HepG2 (cell line): Measurements from ENCODE around the gene RBM12. TPM values are rescaled to one million over a fixed set of nuclear protein-coding genes. Genes with fewer than 3 reads are reported as not detected.

Experiments
- BRCA1 ChIP-seq: sonication (generic); formaldehyde crosslinking; IDR thresholded peaks from 2 replicates; pipeline ENCODE4 v1.4.0; 2020; ENCODE audit warnings: missing genetic modification reagents
- KMT2A ChIP-seq: sonication (generic); formaldehyde crosslinking; IDR thresholded peaks from 2 replicates; pipeline ENCODE4 v1.4.0; 2020; ENCODE audit warnings: missing genetic modification reagents
- MEIS1 ChIP-seq: sonication (generic); formaldehyde crosslinking; IDR thresholded peaks from 2 replicates; pipeline ENCODE4 v1.9.0; 2021; ENCODE audit warnings: mild to moderate bottlenecking, missing genetic modification reagents, moderate library complexity, borderline replicate concordance
- NR0B2 ChIP-seq: sonication (generic); formaldehyde crosslinking; IDR thresholded peaks from 2 replicates; pipeline ENCODE4 v1.4.0; 2020; ENCODE audit warnings: mild to moderate bottlenecking, missing genetic modification reagents
- PLSCR1 ChIP-seq: sonication (generic); formaldehyde crosslinking; IDR thresholded peaks from 2 replicates; pipeline ENCODE4 v1.5.0; 2020; ENCODE audit warnings: missing genetic modification reagents, mild to moderate bottlenecking, borderline replicate concordance
- SOX13 ChIP-seq, 3 experiments: fragments of 450-650 bp in 1 of 3; sonication (generic) in 1 of 3; formaldehyde crosslinking in 1 of 3; IDR thresholded peaks in 2 of 3; conservative IDR thresholded peaks in 1 of 3; 2 replicates each; pipeline versions ENCODE4 v1.5.0 to v1.6.1; 2016 to 2020; ENCODE audit warnings: antibody characterized with exemption in 1 of 3, mild to moderate bottlenecking in 1 of 3, missing compliant biosample characterization in 1 of 3, missing genetic modification reagents in 1 of 3, moderate library complexity in 1 of 3
- TOPORS ChIP-seq: sonication (generic); formaldehyde crosslinking; IDR thresholded peaks from 2 replicates; pipeline ENCODE4 v1.8.0; 2023; ENCODE audit warnings: mild to moderate bottlenecking, missing genetic modification reagents
- ZBTB21 ChIP-seq: sonication (generic); formaldehyde crosslinking; IDR thresholded peaks from 2 replicates; pipeline ENCODE4 v1.4.0; 2020; ENCODE audit warnings: missing genetic modification reagents
- ZFP1 ChIP-seq: IDR thresholded peaks from 2 replicates; pipeline ENCODE4 v1.6.1; 2016
- ZFP37 ChIP-seq: sonication (generic); formaldehyde crosslinking; IDR thresholded peaks from 2 replicates; pipeline ENCODE4 v1.4.0; 2020; ENCODE audit warnings: missing genetic modification reagents, borderline replicate concordance
- ZNF205 ChIP-seq: IDR thresholded peaks from 2 replicates; pipeline ENCODE4 v1.6.1; 2018; ENCODE audit warnings: missing biosample characterization, missing genetic modification reagents
- ZNF484 ChIP-seq: sonication (generic); formaldehyde crosslinking; IDR thresholded peaks from 2 replicates; pipeline ENCODE4 v1.5.1; 2020; ENCODE audit warnings: mild to moderate bottlenecking, low read depth, missing genetic modification reagents, borderline replicate concordance
- ZNF549 ChIP-seq: sonication (generic); formaldehyde crosslinking; IDR thresholded peaks from 2 replicates; pipeline ENCODE4 v1.5.0; 2020; ENCODE audit warnings: missing genetic modification reagents
- ZNF83 ChIP-seq: sonication (generic); formaldehyde crosslinking; IDR thresholded peaks from 2 replicates; pipeline ENCODE4 v1.4.0; 2020; ENCODE audit warnings: missing genetic modification reagents, mild to moderate bottlenecking, borderline replicate concordance
- polyA plus RNA-seq, 8 experiments: library from polyadenylated mRNA; depleted of rRNA in 3 of 8; stranded (reverse) in 7 of 8; unstranded in 1 of 8; fragments of >200 nt; fragmentation: Illumina TruSeq in 4 of 8; extraction: Trizol in 4 of 8; gene quantifications; 2 replicates each; pipeline versions ENCODE4 v1.2.1 to v1.2.3, GENCODE V29; 2011 to 2016; ENCODE audit warnings: low read depth in 4 of 8, missing spikeins in 1 of 8, mixed read lengths in 1 of 8; ENCODE audit not compliant: insufficient read depth in 1 of 8
- total RNA-seq, 5 experiments: library from RNA; depleted of rRNA; stranded (reverse); fragments of >200 nt; fragmentation: Illumina TruSeq; extraction: Trizol; gene quantifications; 2 replicates each; pipeline ENCODE4 v1.2.3, GENCODE V29; 2016; ENCODE audit warnings: low read depth in 1 of 5
- TF ChIP-seq, protein P1 (sequence below): sonication (generic); formaldehyde crosslinking; IDR thresholded peaks from 2 replicates; pipeline ENCODE4 v1.4.0; 2020; ENCODE audit warnings: missing genetic modification reagents
- TF ChIP-seq, protein P2 (sequence below): sonication (generic); formaldehyde crosslinking; IDR thresholded peaks from 2 replicates; pipeline ENCODE4 v1.4.0; 2020; ENCODE audit warnings: missing genetic modification reagents
- TF ChIP-seq, protein P3 (sequence below): sonication (generic); formaldehyde crosslinking; IDR thresholded peaks from 2 replicates; pipeline ENCODE4 v1.5.1; 2020; ENCODE audit warnings: missing genetic modification reagents, mild to moderate bottlenecking, borderline replicate concordance
- TF ChIP-seq, protein P4 (sequence below): IDR thresholded peaks from 2 replicates; pipeline ENCODE4 v1.6.1; 2016; ENCODE audit warnings: missing biosample characterization, missing genetic modification reagents, low read depth

The RBM12 gene
- total and polyA plus RNA-seq, 2 of the 13 experiments (the other 11 are each of a cell fraction or from before 2014, with no cell fraction given) = 97.9 to 104 TPM

GRCh38 chr20:35615667-35616464 lies 48.8 kb downstream of the RBM12 start, which contains the start of gene SPAG4 (continued):
- TF ChIP-seq, protein P1, sequence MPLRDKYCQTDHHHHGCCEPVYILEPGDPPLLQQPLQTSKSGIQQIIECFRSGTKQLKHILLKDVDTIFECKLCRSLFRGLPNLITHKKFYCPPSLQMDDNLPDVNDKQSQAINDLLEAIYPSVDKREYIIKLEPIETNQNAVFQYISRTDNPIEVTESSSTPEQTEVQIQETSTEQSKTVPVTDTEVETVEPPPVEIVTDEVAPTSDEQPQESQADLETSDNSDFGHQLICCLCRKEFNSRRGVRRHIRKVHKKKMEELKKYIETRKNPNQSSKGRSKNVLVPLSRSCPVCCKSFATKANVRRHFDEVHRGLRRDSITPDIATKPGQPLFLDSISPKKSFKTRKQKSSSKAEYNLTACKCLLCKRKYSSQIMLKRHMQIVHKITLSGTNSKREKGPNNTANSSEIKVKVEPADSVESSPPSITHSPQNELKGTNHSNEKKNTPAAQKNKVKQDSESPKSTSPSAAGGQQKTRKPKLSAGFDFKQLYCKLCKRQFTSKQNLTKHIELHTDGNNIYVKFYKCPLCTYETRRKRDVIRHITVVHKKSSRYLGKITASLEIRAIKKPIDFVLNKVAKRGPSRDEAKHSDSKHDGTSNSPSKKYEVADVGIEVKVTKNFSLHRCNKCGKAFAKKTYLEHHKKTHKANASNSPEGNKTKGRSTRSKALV (CRISPR knock-in tag) = peak; percentile 98; the same call in 1 of the 2 replicates
- TF ChIP-seq SOX13 (IDR thresholded peaks at IDR 0.05) (no peak; the same call in 1 of the 2 replicates), SOX13 (CRISPR knock-in tag; conservative IDR thresholded peaks at IDR 0.05 in 1 of 2, IDR thresholded peaks at IDR 0.05 in 1 of 2) (no peak), ZNF83 (peak; percentile 92), ZNF549 (CRISPR knock-in tag) (0 out of 2 replicates have a peak, but pooled peaks have one; percentile 87), MEIS1 (CRISPR knock-in tag) (no peak; the same call in 1 of the 2 replicates), PLSCR1 (no peak; the same call in 1 of the 2 replicates), NR0B2 (CRISPR knock-in tag) (peak; percentile 82), ZFP37 (CRISPR knock-in tag) (peak; percentile 99), TOPORS (peak; percentile 46; the same call in 1 of the 2 replicates), KMT2A (CRISPR knock-in tag) (no peak; the same call in none of the 2 replicates), ZFP1 (CRISPR knock-in tag) (peak; percentile 55; the same call in 1 of the 2 replicates), ZBTB21 (CRISPR knock-in tag) (peak; percentile 98), BRCA1 (CRISPR knock-in tag) (peak; percentile 99), ZNF205 (peak; percentile 82), ZNF484 (CRISPR knock-in tag) (peak; percentile 91; the same call in 1 of the 2 replicates)
- TF ChIP-seq, protein P2, sequence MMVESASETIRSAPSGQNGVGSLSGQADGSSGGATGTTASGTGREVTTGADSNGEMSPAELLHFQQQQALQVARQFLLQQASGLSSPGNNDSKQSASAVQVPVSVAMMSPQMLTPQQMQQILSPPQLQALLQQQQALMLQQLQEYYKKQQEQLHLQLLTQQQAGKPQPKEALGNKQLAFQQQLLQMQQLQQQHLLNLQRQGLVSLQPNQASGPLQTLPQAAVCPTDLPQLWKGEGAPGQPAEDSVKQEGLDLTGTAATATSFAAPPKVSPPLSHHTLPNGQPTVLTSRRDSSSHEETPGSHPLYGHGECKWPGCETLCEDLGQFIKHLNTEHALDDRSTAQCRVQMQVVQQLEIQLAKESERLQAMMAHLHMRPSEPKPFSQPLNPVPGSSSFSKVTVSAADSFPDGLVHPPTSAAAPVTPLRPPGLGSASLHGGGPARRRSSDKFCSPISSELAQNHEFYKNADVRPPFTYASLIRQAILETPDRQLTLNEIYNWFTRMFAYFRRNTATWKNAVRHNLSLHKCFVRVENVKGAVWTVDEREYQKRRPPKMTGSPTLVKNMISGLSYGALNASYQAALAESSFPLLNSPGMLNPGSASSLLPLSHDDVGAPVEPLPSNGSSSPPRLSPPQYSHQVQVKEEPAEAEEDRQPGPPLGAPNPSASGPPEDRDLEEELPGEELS (CRISPR knock-in tag) = peak; percentile 73
- TF ChIP-seq, protein P3, sequence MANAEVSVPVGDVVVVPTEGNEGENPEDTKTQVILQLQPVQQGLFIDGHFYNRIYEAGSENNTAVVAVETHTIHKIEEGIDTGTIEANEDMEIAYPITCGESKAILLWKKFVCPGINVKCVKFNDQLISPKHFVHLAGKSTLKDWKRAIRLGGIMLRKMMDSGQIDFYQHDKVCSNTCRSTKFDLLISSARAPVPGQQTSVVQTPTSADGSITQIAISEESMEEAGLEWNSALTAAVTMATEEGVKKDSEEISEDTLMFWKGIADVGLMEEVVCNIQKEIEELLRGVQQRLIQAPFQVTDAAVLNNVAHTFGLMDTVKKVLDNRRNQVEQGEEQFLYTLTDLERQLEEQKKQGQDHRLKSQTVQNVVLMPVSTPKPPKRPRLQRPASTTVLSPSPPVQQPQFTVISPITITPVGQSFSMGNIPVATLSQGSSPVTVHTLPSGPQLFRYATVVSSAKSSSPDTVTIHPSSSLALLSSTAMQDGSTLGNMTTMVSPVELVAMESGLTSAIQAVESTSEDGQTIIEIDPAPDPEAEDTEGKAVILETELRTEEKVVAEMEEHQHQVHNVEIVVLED (CRISPR knock-in tag) = peak; percentile 84
- TF ChIP-seq, protein P4, sequence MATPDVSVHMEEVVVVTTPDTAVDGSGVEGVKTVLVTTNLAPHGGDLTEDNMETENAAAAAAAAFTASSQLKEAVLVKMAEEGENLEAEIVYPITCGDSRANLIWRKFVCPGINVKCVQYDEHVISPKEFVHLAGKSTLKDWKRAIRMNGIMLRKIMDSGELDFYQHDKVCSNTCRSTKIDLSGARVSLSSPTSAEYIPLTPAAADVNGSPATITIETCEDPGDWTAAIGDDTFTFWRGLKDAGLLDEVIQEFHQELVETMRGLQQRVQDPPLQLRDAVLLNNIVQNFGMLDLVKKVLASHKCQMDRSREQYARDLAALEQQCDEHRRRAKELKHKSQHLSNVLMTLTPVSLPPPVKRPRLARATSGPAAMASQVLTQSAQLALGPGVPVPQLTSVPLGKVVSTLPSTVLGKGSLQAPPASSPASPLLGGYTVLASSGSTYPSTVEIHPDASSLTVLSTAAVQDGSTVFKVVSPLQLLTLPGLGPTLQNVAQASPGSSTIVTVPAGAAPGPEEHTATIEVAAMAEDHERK = no peak; the same call in 1 of the 2 replicates
